ENCODE data around the gene CDK12. TPM values are rescaled to one million over a fixed set of nuclear protein-coding genes. Genes with fewer than 3 reads are reported as not detected.

CDK12 gene
- total RNA-seq, 1 donor from 2014 or later, result 55.7 TPM

- no peaks in the 10 kb centered on the region for H3K9me3 ChIP-seq (ENCODE audit: insufficient read depth, low read depth, low read length)
- H3K27ac Mint-ChIP-seq (ENCODE audit: unreplicated experiment), result no peak overlapping the region
- H3K27ac ChIP-seq (ENCODE audit: low read depth, low read length), result no peak overlapping the region
- peaks cover 9% of the 10 kb centered on the region for H3K9me3 Mint-ChIP-seq (ENCODE audit: unreplicated experiment)
- DNase-seq (ENCODE audit: low read depth) (no peak), FAIRE-seq (no peak)
- H3K27me3 ChIP-seq (ENCODE audit: insufficient read depth, low read length), result no peaks in the 10 kb centered on the region
- no peak overlapping the region for H3K9ac ChIP-seq (ENCODE audit: low read length)
- no peak overlapping the region for H3K4me2 ChIP-seq (ENCODE audit: low read length)
- no peak overlapping the region for H2AFZ ChIP-seq (ENCODE audit: low read depth, low read length)
- H3K36me3 ChIP-seq (ENCODE audit: insufficient read depth, low read length), result peaks cover 9% of the 10 kb centered on the region
- H4K20me1 ChIP-seq (ENCODE audit: insufficient read depth, low read length), result no peaks in the 10 kb centered on the region
- no peak overlapping the region for H3K4me3 Mint-ChIP-seq (ENCODE audit: unreplicated experiment)
- no peak for TF ChIP-seq EZH2 (IDR thresholded peaks at IDR 0.05; ENCODE audit: insufficient read depth, low read length)
- no peak for TF ChIP-seq CTCF (IDR thresholded peaks at IDR 0.05; ENCODE audit: insufficient read depth, low read depth, low read length)
- H3K27me3 Mint-ChIP-seq (ENCODE audit: low read depth, unreplicated experiment), result peaks cover 15% of the 10 kb centered on the region
- H3K4me1 ChIP-seq (ENCODE audit: insufficient read depth, low read length), result peaks cover 4% of the 10 kb centered on the region
- no peaks in the 10 kb centered on the region for H3K79me2 ChIP-seq (ENCODE audit: insufficient read depth, low read length)
- H3K4me1 Mint-ChIP-seq (ENCODE audit: low read depth, unreplicated experiment), result peaks cover 2% of the 10 kb centered on the region
- H3K4me3 ChIP-seq (ENCODE audit: insufficient read depth, low read depth, low read length), result no peak overlapping the region
- H3K36me3 Mint-ChIP-seq (ENCODE audit: low read depth, unreplicated experiment), result peaks cover 51% of the 10 kb centered on the region
These were observed 107.8 kb downstream of the CDK12 start for GRCh38 chr17:39569126-39569525.

- Histone ChIP-seq H3K36me3 (ENCODE audit: insufficient read depth, low read length) (peaks cover 5% of the 10 kb centered on the region), H3K79me2 (ENCODE audit: insufficient read depth, low read length) (no peaks in the 10 kb centered on the region), H3K9ac (ENCODE audit: low read length) (no peak overlapping the region), H3K27ac (ENCODE audit: low read depth, low read length) (no peak overlapping the region), H3K4me3 (ENCODE audit: insufficient read depth, low read depth, low read length) (no peak overlapping the region), H3K27me3 (ENCODE audit: insufficient read depth, low read length) (no peaks in the 10 kb centered on the region), H4K20me1 (ENCODE audit: insufficient read depth, low read length) (no peaks in the 10 kb centered on the region), H3K9me3 (ENCODE audit: insufficient read depth, low read depth, low read length) (no peaks in the 10 kb centered on the region), H3K4me2 (ENCODE audit: low read length) (no peak overlapping the region), H3K4me1 (ENCODE audit: insufficient read depth, low read length) (peaks cover 4% of the 10 kb centered on the region), H2AFZ (ENCODE audit: low read depth, low read length) (no peak overlapping the region)
- no peak overlapping the region for H3K27ac Mint-ChIP-seq (ENCODE audit: unreplicated experiment)
- peaks cover 19% of the 10 kb centered on the region for H3K27me3 Mint-ChIP-seq (ENCODE audit: low read depth, unreplicated experiment)
- peak overlapping the region; percentile 9 for H3K4me3 Mint-ChIP-seq (ENCODE audit: unreplicated experiment)
- peaks cover 2% of the 10 kb centered on the region for H3K4me1 Mint-ChIP-seq (ENCODE audit: low read depth, unreplicated experiment)
- H3K9me3 Mint-ChIP-seq (ENCODE audit: unreplicated experiment), result peaks cover 9% of the 10 kb centered on the region
- FAIRE-seq, result no peak
- TF ChIP-seq EZH2 (IDR thresholded peaks at IDR 0.05; ENCODE audit: insufficient read depth, low read length) (no peak), CTCF (IDR thresholded peaks at IDR 0.05; ENCODE audit: insufficient read depth, low read depth, low read length) (no peak)
- peaks cover 35% of the 10 kb centered on the region for H3K36me3 Mint-ChIP-seq (ENCODE audit: low read depth, unreplicated experiment)
- no peak for DNase-seq (ENCODE audit: low read depth)
These were observed 110.8 kb downstream of the CDK12 start for GRCh38 chr17:39572121-39572520.

GRCh38 chr17:39573447-39574298, 112.4 kb downstream of the CDK12 start:
- Mint-ChIP-seq H3K36me3 (ENCODE audit: low read depth, unreplicated experiment) (peaks cover 23% of the 10 kb centered on the region), H3K27ac (ENCODE audit: unreplicated experiment) (peak overlapping the region; percentile 82), H3K27me3 (ENCODE audit: low read depth, unreplicated experiment) (peaks cover 23% of the 10 kb centered on the region), H3K9me3 (ENCODE audit: unreplicated experiment) (peaks cover 9% of the 10 kb centered on the region), H3K4me1 (ENCODE audit: low read depth, unreplicated experiment) (peaks cover 2% of the 10 kb centered on the region), H3K4me3 (ENCODE audit: unreplicated experiment) (peak overlapping the region; percentile 87)
- Histone ChIP-seq H3K9me3 (ENCODE audit: insufficient read depth, low read depth, low read length) (no peaks in the 10 kb centered on the region), H3K36me3 (ENCODE audit: insufficient read depth, low read length) (peaks cover 5% of the 10 kb centered on the region), H4K20me1 (ENCODE audit: insufficient read depth, low read length) (no peaks in the 10 kb centered on the region), H3K9ac (ENCODE audit: low read length) (peak overlapping the region; percentile 60), H3K79me2 (ENCODE audit: insufficient read depth, low read length) (no peaks in the 10 kb centered on the region), H3K27ac (ENCODE audit: low read depth, low read length) (no peak overlapping the region), H3K4me3 (ENCODE audit: insufficient read depth, low read depth, low read length) (peak overlapping the region; percentile 49), H3K4me1 (ENCODE audit: insufficient read depth, low read length) (peaks cover 4% of the 10 kb centered on the region), H3K4me2 (ENCODE audit: low read length) (peak overlapping the region; percentile 84), H3K27me3 (ENCODE audit: insufficient read depth, low read length) (peaks cover 5% of the 10 kb centered on the region), H2AFZ (ENCODE audit: low read depth, low read length) (peak overlapping the region; percentile 78)
- FAIRE-seq (no peak), DNase-seq (ENCODE audit: low read depth) (peak; percentile 54)
- TF ChIP-seq EZH2 (IDR thresholded peaks at IDR 0.05; ENCODE audit: insufficient read depth, low read length) (no peak), CTCF (IDR thresholded peaks at IDR 0.05; ENCODE audit: insufficient read depth, low read depth, low read length) (no peak)
